ENCODE results near the gene SLC25A47.

Gene SLC25A47

DNA sequence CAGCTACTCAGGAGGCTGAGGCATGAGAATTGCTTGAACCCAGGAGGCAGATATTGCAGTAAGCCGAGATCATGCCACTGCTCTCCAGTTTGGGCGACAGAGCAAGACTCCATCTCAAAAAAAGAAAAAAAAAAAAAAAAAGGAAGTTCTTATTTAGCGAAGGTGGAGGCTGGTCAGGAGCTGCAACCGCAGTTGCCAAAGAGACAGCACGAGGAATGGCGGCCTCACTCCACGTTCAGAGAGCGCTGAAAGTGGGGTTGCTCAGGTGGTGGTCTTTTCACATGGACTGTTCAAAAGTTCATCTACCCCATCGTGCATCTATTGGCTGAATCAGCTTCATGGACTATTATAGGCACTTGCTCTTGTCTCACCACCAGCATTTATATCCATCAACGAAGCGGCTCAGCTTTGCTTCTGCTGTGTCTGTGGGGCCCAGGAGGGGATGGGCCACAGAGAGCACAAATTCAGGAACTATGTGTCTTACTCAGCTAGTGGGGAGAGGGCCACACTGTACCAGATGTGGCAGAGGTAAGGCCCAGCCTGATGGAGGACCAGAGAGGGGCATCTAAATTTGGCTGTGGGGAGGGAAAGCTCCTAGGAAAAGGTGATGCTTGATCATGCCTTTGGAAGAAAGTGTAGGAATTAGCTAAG lies 27.3 kb downstream of the SLC25A47 start:
- DNase-seq = no peak

DNA sequence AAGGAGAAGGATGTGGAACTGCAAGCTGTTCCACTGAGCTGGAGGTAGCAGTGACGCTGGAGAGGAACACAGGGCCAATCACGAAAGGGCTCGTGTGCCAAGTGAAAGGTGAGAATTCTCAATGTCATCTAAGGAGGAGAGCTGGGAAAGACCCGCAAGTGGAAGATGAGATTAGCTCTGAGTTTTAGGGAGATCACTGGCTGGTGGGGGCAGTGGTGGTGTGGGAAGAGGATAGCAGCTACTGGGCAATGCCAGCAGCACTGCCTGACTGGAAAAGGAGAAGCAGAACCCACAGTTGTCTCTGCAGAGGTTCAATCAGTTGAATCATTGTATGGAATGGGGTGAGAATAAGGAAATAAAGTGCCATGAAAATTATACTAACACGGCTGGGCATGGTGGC lies 27.8 kb downstream of the SLC25A47 start:
- DNase-seq = no peak

DNA sequence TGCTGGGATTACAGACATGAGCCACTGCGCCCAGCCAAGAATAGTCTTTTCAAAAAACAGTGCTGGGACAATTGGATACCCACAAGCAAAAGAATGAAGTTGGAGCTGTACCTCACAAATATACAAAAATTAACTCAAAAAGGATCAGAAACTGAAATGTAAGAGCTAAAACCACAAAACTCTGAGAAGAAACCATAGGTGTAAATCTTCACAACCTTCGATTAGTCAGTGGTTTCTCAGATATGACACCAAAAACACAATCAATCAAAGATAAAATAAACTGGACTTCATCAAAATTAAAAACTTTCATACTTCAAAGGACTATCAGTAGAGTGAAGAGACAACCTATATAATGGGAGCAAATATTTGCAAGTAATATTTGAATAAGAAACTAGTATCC lies 35.3 kb downstream of the SLC25A47 start:
- DNase-seq = no peak

DNA sequence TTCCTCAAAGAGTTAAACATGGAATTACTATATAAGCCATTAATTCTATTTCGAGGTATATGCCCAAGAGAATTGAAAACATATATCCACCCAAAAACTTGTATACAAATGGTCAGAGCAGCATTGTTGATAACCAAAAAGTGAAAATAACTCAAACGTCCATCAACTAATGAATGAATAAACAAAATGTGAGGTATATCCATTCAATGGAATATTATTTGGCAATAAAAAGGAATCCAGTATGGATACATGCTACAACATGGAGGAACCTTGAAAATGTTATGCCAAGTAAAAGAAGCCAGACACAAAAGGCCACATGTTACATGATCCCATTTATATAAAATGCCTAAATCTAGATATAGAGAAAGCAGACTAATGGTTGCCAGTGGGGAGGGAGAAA lies 36.0 kb downstream of the SLC25A47 start:
- no peak for DNase-seq

- no peak for DNase-seq
Measured at GRCh38 chr14:100359881-100360280, 36.7 kb downstream of the SLC25A47 start.

- no peak for DNase-seq
Measured at GRCh38 chr14:100361626-100362025, 38.5 kb downstream of the SLC25A47 start.

GRCh38 chr14:100362311-100362927 lies 39.3 kb downstream of the SLC25A47 start:
- DNase-seq = no peak

DNA sequence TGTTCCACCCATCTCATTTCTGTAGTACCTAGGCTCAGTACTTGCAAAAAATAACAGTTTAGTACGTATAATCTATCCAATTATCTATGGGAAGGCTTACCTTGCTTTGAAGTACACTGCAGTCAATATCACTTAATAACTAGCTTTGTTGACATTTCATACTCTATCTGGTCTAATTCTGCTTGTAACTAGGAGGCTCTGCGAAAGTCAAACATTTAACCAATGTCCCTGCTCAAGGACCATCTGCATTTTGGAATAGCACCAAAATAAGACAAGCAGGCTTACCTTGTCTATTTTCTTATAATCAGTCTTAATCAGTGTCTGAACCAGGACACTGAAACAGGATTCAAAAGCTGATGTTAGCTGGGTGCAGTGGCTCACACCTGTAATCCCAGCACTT lies 39.9 kb downstream of the SLC25A47 start:
- no peak for DNase-seq

DNA sequence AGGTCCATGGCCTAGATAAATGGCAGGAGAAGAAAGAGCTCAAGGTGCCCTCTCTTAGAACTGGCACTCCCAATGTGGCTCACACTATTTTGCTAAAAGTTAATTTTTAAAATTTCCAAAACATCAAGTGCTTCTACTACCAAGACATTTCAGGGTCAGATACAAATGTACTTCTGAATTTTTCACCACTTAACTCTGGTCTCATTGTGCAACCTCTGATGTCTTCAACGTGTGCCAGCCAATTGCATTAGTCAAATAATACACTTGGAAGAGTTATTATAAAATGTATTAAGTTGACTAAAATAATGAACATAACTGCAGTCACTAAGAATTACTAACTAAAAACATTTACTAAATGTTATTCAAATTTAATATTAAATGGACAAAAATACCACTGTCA lies 41.3 kb downstream of the SLC25A47 start:
- DNase-seq = no peak

- no peak for DNase-seq
Measured at GRCh38 chr14:100365741-100366140, 42.6 kb downstream of the SLC25A47 start.

- no peak for DNase-seq
Measured at GRCh38 chr14:100369019-100369418, 45.9 kb downstream of the SLC25A47 start.

DNA sequence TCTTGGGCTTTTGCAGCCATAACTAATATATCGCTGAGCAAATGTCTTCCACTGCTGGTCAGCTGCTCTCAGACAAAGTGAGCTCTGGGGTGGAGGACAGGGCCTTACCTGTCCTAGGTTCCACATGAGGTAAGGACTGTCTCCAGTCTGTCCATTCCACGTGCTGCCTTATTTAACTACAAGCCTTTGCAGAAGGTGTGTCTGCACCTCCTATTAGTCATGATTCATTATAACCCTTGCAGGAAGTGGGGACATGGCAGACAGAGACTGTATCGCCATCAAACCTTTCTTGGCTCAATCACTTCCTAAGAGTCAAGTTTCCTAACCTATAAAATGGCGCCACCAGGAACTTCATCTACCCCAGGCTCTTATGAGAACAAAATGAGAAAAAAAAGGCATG lies 46.9 kb downstream of the SLC25A47 start:
- DNase-seq = no peak

- no peak for DNase-seq
Measured at GRCh38 chr14:100371773-100372172, 48.6 kb downstream of the SLC25A47 start.

- DNase-seq = no peak
Measured at GRCh38 chr14:100372357-100373048, 49.4 kb downstream of the SLC25A47 start.

DNA sequence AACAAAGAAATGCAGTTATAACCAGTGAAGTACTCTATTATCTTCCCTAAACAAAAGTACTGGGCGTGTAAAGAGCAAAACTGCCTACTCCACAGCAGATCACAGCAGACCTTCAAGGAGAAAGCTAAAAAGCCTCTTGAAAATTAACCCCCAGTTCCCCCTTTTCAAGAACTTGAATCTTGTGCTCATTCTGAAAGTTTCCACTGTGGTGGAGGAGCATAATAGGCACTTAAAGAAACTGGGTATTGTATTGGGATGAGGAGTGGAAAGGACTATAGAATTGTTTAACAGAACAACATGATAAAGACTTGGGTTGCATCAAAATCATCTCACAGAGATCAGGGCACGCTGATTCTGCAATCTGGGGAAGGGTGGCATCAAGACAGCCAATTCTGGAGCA lies 51.1 kb downstream of the SLC25A47 start:
- DNase-seq = no peak

GRCh38 chr14:100374876-100375265 lies 51.7 kb downstream of the SLC25A47 start:
- DNase-seq = no peak

GRCh38 chr14:100375266-100375962 lies 52.3 kb downstream of the SLC25A47 start:
- DNase-seq = no peak

DNA sequence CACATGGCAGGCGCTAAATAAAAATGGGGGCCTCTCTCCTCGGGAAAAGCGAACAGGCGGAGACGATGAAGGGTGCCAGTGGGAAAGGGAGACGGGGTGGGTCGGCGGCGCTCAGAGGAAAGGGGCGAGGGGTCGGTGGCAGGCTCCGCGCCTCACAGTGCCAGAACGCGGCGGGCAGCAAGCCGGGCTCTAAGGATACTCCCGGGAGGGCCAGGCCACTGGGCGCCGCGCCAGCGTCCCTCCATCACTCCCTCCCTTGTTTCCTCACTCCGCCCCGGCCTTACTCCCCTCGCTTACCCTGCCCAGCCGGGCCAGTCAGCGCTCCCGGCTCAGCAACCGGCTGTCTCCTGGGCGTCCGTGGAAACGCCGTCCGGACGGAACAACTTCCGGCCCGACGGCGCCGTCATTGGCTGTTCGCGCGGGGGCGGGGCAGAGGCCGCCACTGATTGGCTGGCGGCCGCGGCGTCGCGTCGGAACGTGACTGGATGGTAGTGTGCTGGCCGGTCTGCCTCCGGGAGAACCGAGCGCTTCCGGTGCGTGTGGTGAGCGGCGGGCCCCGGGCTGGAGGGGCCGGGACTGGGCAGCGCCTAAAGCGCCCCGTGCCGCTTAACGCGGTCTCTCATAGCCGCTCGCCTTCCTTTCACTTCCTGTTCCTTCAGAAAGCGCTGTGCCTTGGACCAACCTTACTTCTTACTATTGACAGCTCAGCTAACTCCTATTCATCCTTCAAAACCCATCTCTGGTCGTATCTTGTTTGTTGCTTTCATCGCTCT lies 53.0 kb downstream of the SLC25A47 start, which contains the start of gene WDR25:
Gene WDR25 (plus strand): TSS at position 523 of the 773 bp plus-strand sequence.
- DNase-seq = peak; percentile 98

GRCh38 chr14:100376751-100377171 lies 53.6 kb downstream of the SLC25A47 start:
- DNase-seq = no peak

Data from NCI-H1694 treated with DMSO at 0.1 percent for 48 hours (cell line).